Astrocyte (in vitro differentiated cells and primary cell): ENCODE measurements around the gene SLC1A7.

Experiments
- CTCF ChIP-seq: IDR thresholded peaks from 2 replicates; pipeline ENCODE4 v1.5.1; 2011; ENCODE audit warnings: low read depth, mild to moderate bottlenecking, inconsistent platforms, low read length, moderate library complexity; ENCODE audit not compliant: insufficient read depth
- EZH2 ChIP-seq: IDR thresholded peaks from 2 replicates; pipeline ENCODE4 v1.6.1; 2012; ENCODE audit warnings: mild to moderate bottlenecking, low read length, inconsistent platforms; ENCODE audit not compliant: insufficient read depth

GRCh38 chr1:53060579-53060978 lies 81.9 kb downstream of the SLC1A7 start:
- TF ChIP-seq CTCF: no peak
- TF ChIP-seq EZH2: no peak
